CD4-positive, alpha-beta T cell treated with Interleukin-4 for 1 hour (primary cell): ENCODE measurements around the gene SIDT1.
A peak's percentile ranks its signal among the peaks of the same experiment; 100 is the strongest.

ENCODE experiments used
- DNase-seq, 2 donors: peaks; one replicate each; pipeline ENCODE4 v3.0.0-alpha.2; 2020 to 2022

Gene SIDT1

GRCh38 chr3:113531826-113532697 lies at the start of gene SIDT1:
Gene SIDT1 (plus strand): TSS chr3:113532555. CDS start chr3:113533022, 467 bp downstream.
- DNase-seq = peak; percentile 76 to 80

- peak; percentile 30 to 44 for DNase-seq
Observed at GRCh38 chr3:113485161-113485609, 47.2 kb upstream of the SIDT1 start.

- peak; percentile 45 to 63 for DNase-seq
Observed at GRCh38 chr3:113495035-113495434, 37.3 kb upstream of the SIDT1 start.

- no peak for DNase-seq
Observed at GRCh38 chr3:113496924-113497323, 35.4 kb upstream of the SIDT1 start.

- no peak for DNase-seq
Observed at GRCh38 chr3:113498221-113499005, 33.9 kb upstream of the SIDT1 start.

GRCh38 chr3:113499081-113499480 lies 33.3 kb upstream of the SIDT1 start:
- no peak for DNase-seq

DNA sequence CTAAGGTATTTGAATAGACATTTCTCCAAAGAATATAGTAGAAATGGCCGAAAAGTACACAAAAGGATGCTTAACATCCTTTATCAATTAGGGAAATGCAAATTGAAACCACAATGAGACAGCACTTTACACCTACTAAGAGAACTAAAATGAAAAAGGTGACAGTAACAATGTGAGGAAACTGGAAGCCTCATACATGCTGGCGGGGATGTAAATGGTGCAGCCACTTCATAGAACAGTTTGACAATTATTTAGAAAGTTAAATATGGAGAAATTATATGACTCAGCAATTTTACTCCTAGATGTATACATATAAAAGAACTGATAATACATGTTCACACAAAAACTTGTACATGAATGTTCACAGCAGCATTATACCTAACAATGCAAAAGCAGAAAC lies 30.8 kb upstream of the SIDT1 start:
- DNase-seq = no peak

- DNase-seq = no peak
Observed at GRCh38 chr3:113505867-113506266, 26.5 kb upstream of the SIDT1 start.

GRCh38 chr3:113507501-113508067 lies 24.8 kb upstream of the SIDT1 start:
- DNase-seq = no peak

- no peak for DNase-seq
Observed at GRCh38 chr3:113508966-113509365, 23.4 kb upstream of the SIDT1 start.

GRCh38 chr3:113514265-113514769 lies 18.0 kb upstream of the SIDT1 start:
- no peak for DNase-seq

DNA sequence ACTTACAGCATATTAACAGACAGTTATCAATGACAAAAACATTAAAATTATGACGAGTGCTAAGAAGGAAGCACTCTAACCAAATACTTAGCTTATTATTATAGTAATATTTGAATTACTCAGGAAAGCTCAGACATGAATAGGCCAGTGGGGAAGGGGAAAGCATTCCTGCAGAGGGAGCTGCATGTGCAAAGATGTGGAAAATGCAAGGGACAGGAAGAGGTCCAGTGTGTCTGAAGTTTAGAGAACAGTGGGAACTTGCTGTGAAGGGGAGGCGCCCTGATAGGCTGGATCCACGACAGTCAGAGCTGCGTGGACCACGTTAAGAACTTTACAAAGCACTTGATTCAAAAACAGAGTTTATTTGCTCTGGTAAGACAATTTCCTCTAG lies 16.2 kb upstream of the SIDT1 start:
- DNase-seq = no peak

- no peak for DNase-seq
Observed at GRCh38 chr3:113521981-113522380, 10.4 kb upstream of the SIDT1 start.

GRCh38 chr3:113523241-113523640 lies 9.1 kb upstream of the SIDT1 start:
- no peak for DNase-seq

DNA sequence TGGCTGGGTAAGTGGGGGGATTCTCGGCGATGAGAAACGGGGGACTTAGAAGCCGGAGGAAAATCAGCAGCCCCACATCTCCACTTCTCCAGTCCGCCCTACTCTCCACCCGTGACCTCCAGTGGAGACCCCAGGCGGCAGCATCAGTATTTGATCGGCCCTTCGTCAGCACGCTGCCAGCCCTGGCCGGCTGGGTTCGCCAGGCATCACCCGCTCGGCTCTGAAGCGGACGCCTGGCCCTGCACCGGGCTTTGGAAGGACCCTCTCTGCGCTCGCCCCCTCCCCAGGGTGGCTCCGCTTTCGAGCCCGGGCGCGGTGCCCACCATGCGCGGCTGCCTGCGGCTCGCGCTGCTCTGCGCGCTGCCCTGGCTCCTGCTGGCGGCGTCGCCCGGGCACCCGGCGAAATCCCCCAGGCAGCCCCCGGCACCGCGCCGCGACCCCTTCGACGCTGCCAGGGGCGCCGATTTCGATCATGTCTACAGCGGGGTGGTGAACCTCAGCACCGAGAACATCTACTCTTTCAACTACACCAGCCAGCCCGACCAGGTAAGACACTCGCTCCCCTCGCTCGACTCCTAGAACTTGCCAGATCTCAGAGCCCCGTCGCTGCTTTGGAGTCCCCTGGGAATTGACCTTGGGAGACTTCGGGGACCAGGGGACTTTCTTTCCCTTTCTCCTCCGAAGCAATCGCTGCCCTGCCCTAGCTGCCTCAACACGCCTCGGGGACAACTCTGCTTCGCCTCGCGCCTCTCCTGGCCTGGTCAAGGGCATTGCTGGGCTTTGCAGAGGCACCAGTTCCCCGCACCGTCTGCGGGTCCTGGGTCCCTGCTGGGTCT lies 561 bp downstream of the SIDT1 start:
- DNase-seq = peak in 1 of 2 donors; percentile 49

DNA sequence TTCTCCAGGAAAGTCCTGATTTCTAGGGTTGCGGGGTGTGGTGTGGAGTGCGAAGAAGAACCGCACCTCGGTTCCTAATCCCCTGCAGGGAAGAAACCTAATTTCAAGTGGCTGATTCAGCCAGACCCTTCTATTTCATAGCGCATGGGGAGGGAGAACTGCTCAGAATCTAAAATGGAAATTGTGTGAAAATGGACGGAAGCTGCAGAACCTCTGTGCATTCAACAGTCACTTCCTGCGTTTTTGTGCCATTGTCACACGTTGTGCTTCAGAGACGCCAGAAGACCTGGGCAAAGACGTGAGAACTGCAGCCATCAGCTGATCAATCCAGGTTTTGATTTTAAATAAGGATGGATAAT lies 1.2 kb downstream of the SIDT1 start:
- peak; percentile 48 to 65 for DNase-seq

DNA sequence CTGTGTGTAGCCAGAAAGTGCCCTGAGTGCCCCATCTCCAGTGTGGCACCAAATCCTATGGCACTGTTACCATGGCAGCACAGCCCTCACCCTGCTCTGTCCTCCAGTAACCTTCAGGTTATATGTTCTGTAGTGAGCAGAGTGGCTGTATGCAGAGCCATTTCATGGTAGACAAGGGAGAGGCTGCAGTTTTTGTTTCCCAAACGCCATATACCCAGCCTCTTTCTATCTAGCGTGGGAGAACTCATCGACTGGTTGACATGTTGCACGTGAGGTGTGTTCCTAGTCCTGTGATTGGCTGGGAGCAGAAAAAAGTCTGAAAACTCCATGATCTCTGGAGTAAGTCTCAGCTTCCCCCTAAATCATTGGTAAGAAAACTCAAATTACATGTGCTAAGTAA lies 2.0 kb downstream of the SIDT1 start:
- DNase-seq = peak in 1 of 2 donors; percentile 44

GRCh38 chr3:113535898-113536297 lies 3.5 kb downstream of the SIDT1 start:
- DNase-seq = peak in 1 of 2 donors; percentile 10

GRCh38 chr3:113536627-113537101 lies 4.3 kb downstream of the SIDT1 start:
- no peak for DNase-seq

DNA sequence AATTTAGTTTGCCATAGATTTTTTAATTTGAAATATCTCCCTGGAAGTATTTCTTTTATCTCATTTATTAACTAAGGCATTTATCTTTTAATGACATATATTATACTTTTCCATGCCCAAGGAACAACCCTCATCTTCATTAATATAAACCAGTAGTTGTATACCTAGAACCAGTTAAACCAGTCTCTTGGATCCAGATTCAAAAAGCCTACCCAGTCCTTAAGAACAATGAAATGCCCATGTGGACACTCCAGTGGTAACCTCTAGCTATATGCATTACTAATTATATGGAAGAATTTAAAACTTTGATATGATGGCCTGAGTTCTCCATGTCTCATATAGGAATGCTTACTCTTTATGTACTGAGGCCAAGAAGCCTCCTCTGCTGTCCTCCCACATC lies 4.8 kb downstream of the SIDT1 start:
- DNase-seq = no peak

DNA sequence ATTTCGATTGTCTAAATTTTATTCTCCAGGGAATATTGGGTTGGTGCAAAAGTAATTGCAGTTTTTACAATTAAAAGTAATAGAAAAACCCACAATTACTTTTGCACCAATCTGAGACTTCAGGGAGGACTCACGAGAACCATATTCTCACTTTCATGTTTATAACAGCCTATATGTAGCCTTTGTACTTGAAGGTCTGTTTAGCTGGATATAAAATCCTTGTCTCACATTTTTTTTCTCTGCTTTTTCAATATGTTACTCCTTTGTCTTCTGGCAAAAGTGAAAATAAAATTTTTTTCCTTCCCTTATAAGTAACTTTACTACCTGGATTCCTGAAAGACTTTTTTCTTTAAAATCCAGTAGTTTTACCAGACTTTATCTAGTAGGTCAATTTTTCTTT lies 9.2 kb downstream of the SIDT1 start:
- no peak for DNase-seq

- DNase-seq = no peak
Observed at GRCh38 chr3:113545594-113545993, 13.2 kb downstream of the SIDT1 start.
